GM12878 (cell line): Measurements from ENCODE around the gene ERCC5. TPM values are rescaled to one million over a fixed set of nuclear protein-coding genes. Genes with fewer than 3 reads are reported as not detected.
A peak's percentile ranks its signal among the peaks of the same experiment; 100 is the strongest.

Experiments used
- CBFB ChIP-seq: IDR thresholded peaks from 2 replicates; pipeline ENCODE4 v1.6.1; 2016; ENCODE audit warnings: antibody characterized with exemption, low read depth
- CTCF ChIP-seq, 3 experiments: IDR thresholded peaks in 2 of 3; conservative IDR thresholded peaks in 1 of 3; 2 replicates each; pipeline ENCODE4 v1.5.1; 2011; ENCODE audit warnings: low read depth in 3 of 3, low read length in 3 of 3, mild to moderate bottlenecking in 3 of 3, control low read depth in 2 of 3, moderate library complexity in 2 of 3, inconsistent platforms in 1 of 3, mixed read lengths in 1 of 3; ENCODE audit not compliant: control insufficient read depth in 2 of 3, insufficient read depth in 1 of 3; ENCODE audit errors: extremely low read depth in 1 of 3
- E2F8 ChIP-seq: fragments of 450-650 bp; IDR thresholded peaks from 2 replicates; pipeline ENCODE4 v1.6.1; 2018; ENCODE audit warnings: mild to moderate bottlenecking, low read depth, moderate library complexity; ENCODE audit not compliant: partially characterized antibody
- EGR1 ChIP-seq, 2 experiments: IDR thresholded peaks; 1 replicate in 1 of 2; 2 replicates in 1 of 2; pipeline ENCODE4 v1.6.1; 2011 to 2012; ENCODE audit warnings: low read depth in 2 of 2, low read length in 2 of 2, borderline replicate concordance in 1 of 2, mild to moderate bottlenecking in 1 of 2, moderate library complexity in 1 of 2
- EZH2 ChIP-seq: IDR thresholded peaks from 2 replicates; pipeline ENCODE4 v1.6.1; 2012; ENCODE audit warnings: low read depth, mild to moderate bottlenecking, control low read depth, inconsistent platforms, low read length, borderline replicate concordance; ENCODE audit not compliant: control insufficient read depth
- FOXM1 ChIP-seq: IDR thresholded peaks from 2 replicates; pipeline ENCODE4 v1.6.1; 2012; ENCODE audit warnings: low read depth, mild to moderate bottlenecking, inconsistent platforms, low read length, moderate library complexity
- KLF5 ChIP-seq: fragments of 450-650 bp; IDR thresholded peaks from 2 replicates; pipeline ENCODE4 v1.6.1; 2014; ENCODE audit warnings: mild to moderate bottlenecking; ENCODE audit not compliant: partially characterized antibody
- NFIC ChIP-seq: IDR thresholded peaks from 2 replicates; pipeline ENCODE4 v1.6.1; 2012; ENCODE audit warnings: low read depth, mild to moderate bottlenecking, inconsistent platforms, low read length, moderate library complexity
- NFYA ChIP-seq: IDR thresholded peaks from 2 replicates; pipeline ENCODE4 v1.6.1; 2011; ENCODE audit warnings: low read depth, mild to moderate bottlenecking, low read length, improper control_type of control experiment, borderline replicate concordance
- REST ChIP-seq: IDR thresholded peaks from 2 replicates; pipeline ENCODE4 v1.6.1; 2012; ENCODE audit warnings: mild to moderate bottlenecking, low read depth, low read length
- RUNX3 ChIP-seq: IDR thresholded peaks from 2 replicates; pipeline ENCODE4 v1.6.1; 2012; ENCODE audit warnings: low read length, inconsistent platforms
- SUPT20H ChIP-seq: IDR thresholded peaks from 2 replicates; pipeline ENCODE4 v1.6.1; 2011; ENCODE audit warnings: low read depth, mild to moderate bottlenecking, low read length, moderate library complexity, borderline replicate concordance; ENCODE audit not compliant: control insufficient read depth
- ZBTB11 ChIP-seq: fragments of 450-650 bp; formaldehyde crosslinking; IDR thresholded peaks from 2 replicates; pipeline ENCODE4 v1.5.0; 2022; ENCODE audit warnings: mild to moderate bottlenecking, missing genetic modification characterization
- polyA plus RNA-seq, 11 experiments: library from polyadenylated mRNA; depleted of rRNA in 4 of 11; unstranded in 6 of 11; stranded (reverse) in 5 of 11; fragments of >200 nt; fragmentation: Nextera tagmentation in 4 of 11; fragmentation: Illumina TruSeq in 1 of 11; extraction: Ambion mirVana in 4 of 11; extraction: Trizol in 1 of 11; gene quantifications; 1 replicate in 1 of 11; 2 replicates in 10 of 11; pipeline versions ENCODE4 v1.2.1 to v1.2.3, GENCODE V29; 2011 to 2016; ENCODE audit warnings: inconsistent platforms in 2 of 11, missing spikeins in 2 of 11, low read depth in 1 of 11
- total RNA-seq, 4 experiments: library from RNA; depleted of rRNA in 3 of 4; stranded (reverse); fragments of >200 nt in 3 of 4; fragmentation: Illumina TruSeq in 1 of 4; extraction: Trizol in 1 of 4; gene quantifications; 2 replicates each; pipeline versions ENCODE4 v1.2.1 to v1.2.3, GENCODE V29; 2013 to 2021

Gene ERCC5
- total and polyA plus RNA-seq, 10 of the 15 experiments (the other 5 are each of a cell fraction or from before 2014, with no cell fraction given): 11.7 to 59.2 (median 41.6) TPM

- TF ChIP-seq CTCF (IDR thresholded peaks at IDR 0.05 in 2 of 3, conservative IDR thresholded peaks at IDR 0.05 in 1 of 3; ENCODE audit: control insufficient read depth in 2 of 3, extremely low read depth in 1 of 3, insufficient read depth in 1 of 3, low read depth in 3 of 3, low read length in 3 of 3) (peak in 1 of 3 experiments; percentile 4; a peak in 2 of 6 replicates), FOXM1 (0 out of 2 replicates have a peak, but pooled peaks have one; percentile 56), SUPT20H (no peak), RUNX3 (peak; percentile 84), REST (no peak), NFYA (no peak), E2F8 (peak; percentile 92), NFIC (no peak; the same call in 1 of the 2 replicates), EGR1 (IDR thresholded peaks at IDR 0.05; ENCODE audit: borderline replicate concordance in 1 of 2, low read depth in 2 of 2, low read length in 2 of 2) (peak in 1 of 2 experiments; percentile 92; a peak in 2 of 3 replicates), ZBTB11 (CRISPR knock-in tag) (peak; percentile 38; the same call in 1 of the 2 replicates), KLF5 (peak; percentile 86), EZH2 (no peak), CBFB (peak; percentile 87)
Measured at GRCh38 chr13:102845630-102846260, at the start of gene ERCC5 (continued).
